Gastrocnemius medialis (tissue), 4 donors: ENCODE results near the gene ARHGAP26. TPM values are rescaled to one million over a fixed set of nuclear protein-coding genes. Genes with fewer than 3 reads are reported as not detected.

Experiments used
- ATAC-seq, 2 donors: fragments of 150-250 bp; one replicate each; pipeline ENCODE4 v1.9.1; 2016
- DNase-seq, 2 donors: peaks; one replicate each; pipeline ENCODE4 v3.0.0-alpha.2; 2019
- H3K27ac ChIP-seq, 4 donors: fragments of 200-600 bp; sonication (generic); 1 replicate in 1 of 4; 2 replicates in 3 of 4; pipeline ENCODE4 v1.5.1; 2016 to 2018; ENCODE audit warnings: mild to moderate bottlenecking in 2 of 4, moderate library complexity in 1 of 4
- H3K27me3 ChIP-seq, 3 donors: fragments of 200-600 bp; sonication (generic) in 2 of 3; 1 replicate in 1 of 3; 2 replicates in 2 of 3; pipeline versions ENCODE4 v1.5.1 to v1.6.0; 2016 to 2019; ENCODE audit warnings: mild to moderate bottlenecking in 1 of 3, moderate library complexity in 1 of 3
- H3K36me3 ChIP-seq, 2 donors: fragments of 200-600 bp; sonication (generic) in 1 of 2; one replicate each; pipeline ENCODE4 v1.5.1; 2017 to 2018
- H3K4me1 ChIP-seq, 2 donors: fragments of 200-600 bp; sonication (generic) in 1 of 2; one replicate each; pipeline ENCODE4 v1.5.1; 2016 to 2017; ENCODE audit warnings: mild to moderate bottlenecking in 2 of 2
- H3K4me3 ChIP-seq, 4 donors: fragments of 200-600 bp; sonication (generic) in 3 of 4; 1 replicate in 1 of 4; 2 replicates in 3 of 4; pipeline ENCODE4 v1.5.1; 2016 to 2019; ENCODE audit warnings: mild to moderate bottlenecking in 2 of 4
- H3K9me3 ChIP-seq, 3 donors: fragments of 200-600 bp; sonication (generic) in 2 of 3; 1 replicate in 1 of 3; 2 replicates in 2 of 3; pipeline ENCODE4 v1.5.1; 2016 to 2019
- POLR2A ChIP-seq, 2 donors: fragments of 450-650 bp; IDR thresholded peaks; one replicate each; pipeline ENCODE4 v1.6.1; 2017; ENCODE audit warnings: antibody characterized with exemption in 2 of 2, mild to moderate bottlenecking in 2 of 2, moderate library complexity in 2 of 2
- in situ Hi-C, 4 donors: fragments of 200-750 bp; cut with MboI; loops; one replicate each; pipeline versions ENCODE4 v1.15.0 to v1.8.0; 2017; ENCODE audit warnings: low sequenced_read_pairs in 4 of 4
- intact Hi-C: fragments of 100-400 bp; cut with DNase I; formaldehyde crosslinking; loops from one replicate; pipeline ENCODE4 v1.15.1; 2023; ENCODE audit warnings: low total_unique reads
- total RNA-seq, 4 donors: library from RNA; depleted of rRNA; stranded (reverse); fragments of >200 nt; gene quantifications; one replicate each; pipeline versions ENCODE4 v1.1.0 to v1.2.3, GENCODE V29; 2016
- TF ChIP-seq, protein P1 (sequence below), 5 experiments: fragments of 450-650 bp in 3 of 5; fragments of 200-600 bp in 2 of 5; sonication (generic) in 2 of 5; IDR thresholded peaks in 4 of 5; conservative IDR thresholded peaks in 1 of 5; 1 replicate in 4 of 5; 2 replicates in 1 of 5; pipeline ENCODE4 v1.5.1; 2016 to 2019; ENCODE audit warnings: antibody characterized with exemption in 5 of 5, mild to moderate bottlenecking in 3 of 5, moderate library complexity in 3 of 5

ARHGAP26 gene
- total RNA-seq, 4 donors from 2014 or later, result 9.1 to 22.4 (median 13.4) TPM

DNA sequence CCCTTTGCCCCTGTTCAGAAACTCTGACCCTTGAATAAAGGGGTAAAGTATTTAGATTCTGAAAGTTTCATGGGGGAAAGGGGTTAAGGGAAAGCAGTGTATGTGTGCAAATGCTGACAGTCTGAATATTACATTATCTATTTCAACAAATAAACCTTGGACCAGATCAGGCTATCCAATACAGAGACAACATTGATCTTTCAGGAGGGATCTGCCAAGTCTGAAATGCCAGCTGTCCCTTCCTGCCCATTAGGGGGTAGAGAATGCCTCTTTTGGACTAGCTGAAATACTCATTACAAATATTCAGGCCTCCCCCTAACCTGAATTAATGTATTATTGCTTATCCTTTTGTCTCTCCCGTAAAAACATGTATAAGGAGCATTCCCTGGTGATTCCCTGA is 413.8 kb downstream of the ARHGAP26 start:
- Histone ChIP-seq H3K27ac (peak overlapping the region in 2 of 4 donors; percentile 11 to 19), H3K4me3 (no peak overlapping the region), H3K27me3 (no peaks in the 10 kb centered on the region), H3K36me3 (no peaks in the 10 kb centered on the region), H3K9me3 (no peaks in the 10 kb centered on the region), H3K4me1 (peaks cover 43 to 48% of the 10 kb centered on the region in 2 donors)
- TF ChIP-seq POLR2A (IDR thresholded peaks at IDR 0.05), result no peak
- TF ChIP-seq, protein P1, sequence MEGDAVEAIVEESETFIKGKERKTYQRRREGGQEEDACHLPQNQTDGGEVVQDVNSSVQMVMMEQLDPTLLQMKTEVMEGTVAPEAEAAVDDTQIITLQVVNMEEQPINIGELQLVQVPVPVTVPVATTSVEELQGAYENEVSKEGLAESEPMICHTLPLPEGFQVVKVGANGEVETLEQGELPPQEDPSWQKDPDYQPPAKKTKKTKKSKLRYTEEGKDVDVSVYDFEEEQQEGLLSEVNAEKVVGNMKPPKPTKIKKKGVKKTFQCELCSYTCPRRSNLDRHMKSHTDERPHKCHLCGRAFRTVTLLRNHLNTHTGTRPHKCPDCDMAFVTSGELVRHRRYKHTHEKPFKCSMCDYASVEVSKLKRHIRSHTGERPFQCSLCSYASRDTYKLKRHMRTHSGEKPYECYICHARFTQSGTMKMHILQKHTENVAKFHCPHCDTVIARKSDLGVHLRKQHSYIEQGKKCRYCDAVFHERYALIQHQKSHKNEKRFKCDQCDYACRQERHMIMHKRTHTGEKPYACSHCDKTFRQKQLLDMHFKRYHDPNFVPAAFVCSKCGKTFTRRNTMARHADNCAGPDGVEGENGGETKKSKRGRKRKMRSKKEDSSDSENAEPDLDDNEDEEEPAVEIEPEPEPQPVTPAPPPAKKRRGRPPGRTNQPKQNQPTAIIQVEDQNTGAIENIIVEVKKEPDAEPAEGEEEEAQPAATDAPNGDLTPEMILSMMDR (IDR thresholded peaks at IDR 0.05 in 4 of 5, conservative IDR thresholded peaks at IDR 0.05 in 1 of 5), result no peak
- ATAC-seq (no peak), DNase-seq (no peak)
- in situ Hi-C loops (no loop called here), intact Hi-C loops (no loop called here)

DNA sequence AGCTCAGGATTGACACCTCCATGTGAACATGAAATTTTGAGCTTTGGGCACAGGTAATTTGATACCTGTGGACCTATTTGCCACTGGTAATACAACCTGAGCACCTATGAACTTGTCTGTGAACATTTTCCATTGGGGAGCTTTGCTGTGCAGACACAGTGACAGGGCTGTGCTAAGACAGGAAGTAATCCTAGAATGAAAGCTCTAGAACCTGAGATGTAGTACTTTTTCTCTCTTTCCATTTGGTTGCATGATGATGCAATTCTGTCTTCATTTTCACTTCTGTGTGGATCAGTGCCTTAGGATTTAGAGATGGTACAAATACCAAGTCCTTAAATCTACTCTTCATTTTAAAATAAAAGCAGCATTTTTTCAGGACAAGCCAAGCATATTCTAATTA is 416.4 kb downstream of the ARHGAP26 start:
- TF ChIP-seq POLR2A (IDR thresholded peaks at IDR 0.05), result no peak
- TF ChIP-seq, protein P1 (IDR thresholded peaks at IDR 0.05 in 4 of 5, conservative IDR thresholded peaks at IDR 0.05 in 1 of 5), result no peak
- Histone ChIP-seq H3K9me3 (no peaks in the 10 kb centered on the region), H3K36me3 (no peaks in the 10 kb centered on the region), H3K4me3 (no peak overlapping the region), H3K27me3 (no peaks in the 10 kb centered on the region), H3K4me1 (peaks cover 43% of the 10 kb centered on the region in 2 donors), H3K27ac (peak overlapping the region; percentile 0 to 64 (median 48))
- ATAC-seq (peak; percentile 34 to 47), DNase-seq (no peak)
- intact Hi-C loops, result no loop called here
- in situ Hi-C loops, result no loop called here

DNA sequence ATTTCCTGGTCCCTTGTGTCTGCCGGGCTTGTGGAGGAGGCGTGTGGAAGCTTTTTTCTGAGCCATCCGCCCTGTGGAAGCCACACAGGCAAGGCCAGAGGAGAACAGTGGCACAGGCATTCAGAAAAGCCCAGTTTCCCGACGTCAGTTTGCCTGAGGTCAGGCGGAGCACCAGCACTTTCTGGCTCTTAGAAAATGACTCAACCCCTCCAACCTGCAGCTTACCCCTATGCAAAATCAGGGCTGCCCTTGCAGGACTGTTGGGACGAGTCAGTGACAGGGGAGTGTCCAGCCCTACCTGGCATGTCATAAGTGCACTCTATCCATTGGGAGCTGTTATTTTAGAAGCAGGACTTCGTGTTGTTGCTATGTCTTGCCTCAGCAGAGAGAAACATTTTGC is 417.3 kb downstream of the ARHGAP26 start:
- no peak for TF ChIP-seq POLR2A (IDR thresholded peaks at IDR 0.05)
- TF ChIP-seq, protein P1 (IDR thresholded peaks at IDR 0.05 in 4 of 5, conservative IDR thresholded peaks at IDR 0.05 in 1 of 5), result no peak
- no peak for DNase-seq
- Histone ChIP-seq H3K4me3 (no peak overlapping the region), H3K36me3 (no peaks in the 10 kb centered on the region), H3K27me3 (no peaks in the 10 kb centered on the region), H3K27ac (peak overlapping the region in 1 of 4 donors; percentile 64), H3K9me3 (no peaks in the 10 kb centered on the region), H3K4me1 (peaks cover 40 to 42% of the 10 kb centered on the region in 2 donors)
- in situ Hi-C loops (no loop called here), intact Hi-C loops (no loop called here)
- peak in 1 of 2 donors; percentile 15 for ATAC-seq

DNA sequence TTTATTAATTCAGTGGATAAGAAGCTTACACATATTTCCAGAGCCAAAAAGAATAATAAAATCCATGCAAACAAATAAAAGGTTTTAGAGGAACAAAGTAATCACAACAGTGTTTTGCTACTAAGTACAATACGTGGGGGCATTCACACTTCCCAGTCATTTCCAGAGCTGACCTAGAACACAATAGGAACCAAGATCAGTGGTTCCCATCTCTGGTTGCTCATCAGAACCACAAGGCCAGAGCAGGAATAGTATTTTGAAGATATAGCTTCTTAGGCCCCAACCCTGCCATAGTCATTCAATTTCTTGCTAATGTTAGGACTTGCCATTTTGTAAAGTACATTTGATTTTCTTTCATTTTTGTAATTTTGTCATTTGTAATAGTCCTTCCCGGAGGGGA is 417.9 kb downstream of the ARHGAP26 start:
- Histone ChIP-seq H3K4me1 (peaks cover 34 to 36% of the 10 kb centered on the region in 2 donors), H3K36me3 (no peaks in the 10 kb centered on the region), H3K4me3 (no peak overlapping the region), H3K9me3 (no peaks in the 10 kb centered on the region), H3K27ac (peak overlapping the region in 1 of 4 donors; percentile 64), H3K27me3 (no peaks in the 10 kb centered on the region)
- TF ChIP-seq POLR2A (IDR thresholded peaks at IDR 0.05), result no peak
- TF ChIP-seq, protein P1 (IDR thresholded peaks at IDR 0.05 in 4 of 5, conservative IDR thresholded peaks at IDR 0.05 in 1 of 5), result no peak
- DNase-seq, result no peak
- in situ Hi-C loops, result no loop called here
- ATAC-seq, result no peak
- intact Hi-C loops, result no loop called here

DNA sequence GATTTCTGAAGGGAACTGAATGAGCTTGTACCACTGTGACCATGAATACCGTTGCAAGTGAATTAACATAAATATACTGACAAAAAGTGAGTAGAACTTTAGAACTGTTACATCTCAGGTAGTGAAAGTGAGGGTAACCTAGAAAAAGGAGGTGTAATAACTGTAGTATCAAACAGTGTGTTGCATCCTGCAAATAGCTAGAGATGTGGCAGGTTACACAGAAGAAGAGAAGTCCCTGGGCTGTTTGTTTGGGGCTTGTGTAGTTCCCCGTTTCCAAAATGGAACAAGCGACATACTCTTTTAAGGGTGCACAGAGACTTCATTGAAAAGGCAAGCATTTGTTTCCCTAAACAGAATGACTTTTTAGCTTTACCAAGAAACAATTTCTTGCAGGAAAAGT is 418.5 kb downstream of the ARHGAP26 start:
- in situ Hi-C loops, result no loop called here
- DNase-seq (no peak), ATAC-seq (no peak)
- H3K4me1 ChIP-seq, result peaks cover 30% of the 10 kb centered on the region in 2 donors
- no peaks in the 10 kb centered on the region for H3K9me3 ChIP-seq
- H3K36me3 ChIP-seq, result no peaks in the 10 kb centered on the region
- H3K27ac ChIP-seq, result no peak overlapping the region
- intact Hi-C loops, result no loop called here
- no peak overlapping the region for H3K4me3 ChIP-seq
- no peaks in the 10 kb centered on the region for H3K27me3 ChIP-seq
- TF ChIP-seq, protein P1 (IDR thresholded peaks at IDR 0.05 in 4 of 5, conservative IDR thresholded peaks at IDR 0.05 in 1 of 5), result no peak
- TF ChIP-seq POLR2A (IDR thresholded peaks at IDR 0.05), result no peak
